HG03378 (cell line): ENCODE results near the gene HBM.
"Not testable (repeated sequence)": the region's sequence is repeated elsewhere in the genome, so short reads cannot be mapped to it uniquely, and the experiment has no call there.

Source experiments
- ATAC-seq: cut with Tn5 transposase; IDR thresholded peaks from one replicate; pipeline ENCODE4 v1.9.1; 2021; ENCODE audit warnings: mild to moderate bottlenecking, moderate library complexity; ENCODE audit not compliant: unreplicated experiment

Gene HBM

DNA sequence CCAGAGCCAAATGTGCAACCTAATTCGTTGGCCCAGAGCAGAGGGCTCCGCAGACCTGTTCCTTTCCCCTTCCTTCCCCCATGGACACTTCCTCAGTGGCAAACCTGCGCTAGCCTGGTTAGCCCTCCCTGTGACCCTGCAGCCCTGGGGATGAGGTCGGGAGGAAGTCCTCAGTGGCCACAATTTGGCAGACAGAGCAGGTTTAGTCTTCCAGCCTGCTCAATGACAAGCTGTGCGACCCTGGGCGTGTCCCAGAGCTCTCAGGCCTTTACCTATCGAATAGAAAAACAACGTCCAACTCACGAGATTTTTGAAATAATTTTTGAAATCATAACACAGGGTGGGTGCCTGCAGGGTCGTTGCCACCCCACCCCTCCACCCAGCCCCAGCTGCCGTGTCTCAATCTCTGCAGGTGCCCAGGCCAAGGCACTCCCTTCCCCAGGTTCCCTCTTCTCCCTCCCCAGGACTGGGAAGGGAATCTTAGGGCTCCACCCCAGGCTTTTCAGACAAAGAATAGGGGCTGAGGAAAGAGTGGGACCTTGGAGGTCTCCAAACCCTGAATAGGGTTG is 1.4 kb downstream of the HBM start:
- no peak for ATAC-seq

DNA sequence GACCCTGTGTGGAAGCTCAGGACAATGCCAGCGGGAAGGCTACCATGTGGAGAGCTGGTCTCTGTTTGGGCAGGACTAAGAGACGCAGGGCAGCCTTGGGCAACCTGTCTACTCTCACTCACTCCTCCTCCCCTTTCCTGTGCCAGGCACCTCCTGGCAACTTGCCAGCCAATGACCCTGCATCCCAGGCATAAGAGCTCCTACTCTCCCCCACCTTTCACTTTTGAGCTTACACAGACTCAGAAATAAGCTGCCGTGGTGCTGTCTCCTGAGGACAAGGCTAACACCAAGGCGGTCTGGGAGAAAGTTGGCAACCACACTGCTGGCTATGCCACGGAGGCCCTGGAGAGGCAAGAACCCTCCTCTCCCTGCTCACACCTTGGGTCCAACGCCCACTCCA is 2.6 kb downstream of the HBM start:
- ATAC-seq, result no peak

GRCh38 chr16:169014-169413 is 3.2 kb downstream of the HBM start:
- ATAC-seq, result no peak

DNA sequence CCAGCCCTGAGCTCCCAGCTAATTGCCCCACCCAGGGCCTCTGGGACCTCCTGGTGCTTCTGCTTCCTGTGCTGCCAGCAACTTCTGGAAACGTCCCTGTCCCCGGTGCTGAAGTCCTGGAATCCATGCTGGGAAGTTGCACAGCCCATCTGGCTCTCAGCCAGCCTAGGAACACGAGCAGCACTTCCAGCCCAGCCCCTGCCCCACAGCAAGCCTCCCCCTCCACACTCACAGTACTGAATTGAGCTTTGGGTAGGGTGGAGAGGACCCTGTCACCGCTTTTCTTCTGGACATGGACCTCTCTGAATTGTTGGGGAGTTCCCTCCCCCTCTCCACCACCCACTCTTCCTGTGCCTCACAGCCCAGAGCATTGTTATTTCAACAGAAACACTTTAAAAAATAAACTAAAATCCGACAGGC is 4.3 kb downstream of the HBM start:
- not testable (repeated sequence) for ATAC-seq

- no peak for ATAC-seq
Measured at GRCh38 chr16:170788-171187, 5.0 kb downstream of the HBM start.

DNA sequence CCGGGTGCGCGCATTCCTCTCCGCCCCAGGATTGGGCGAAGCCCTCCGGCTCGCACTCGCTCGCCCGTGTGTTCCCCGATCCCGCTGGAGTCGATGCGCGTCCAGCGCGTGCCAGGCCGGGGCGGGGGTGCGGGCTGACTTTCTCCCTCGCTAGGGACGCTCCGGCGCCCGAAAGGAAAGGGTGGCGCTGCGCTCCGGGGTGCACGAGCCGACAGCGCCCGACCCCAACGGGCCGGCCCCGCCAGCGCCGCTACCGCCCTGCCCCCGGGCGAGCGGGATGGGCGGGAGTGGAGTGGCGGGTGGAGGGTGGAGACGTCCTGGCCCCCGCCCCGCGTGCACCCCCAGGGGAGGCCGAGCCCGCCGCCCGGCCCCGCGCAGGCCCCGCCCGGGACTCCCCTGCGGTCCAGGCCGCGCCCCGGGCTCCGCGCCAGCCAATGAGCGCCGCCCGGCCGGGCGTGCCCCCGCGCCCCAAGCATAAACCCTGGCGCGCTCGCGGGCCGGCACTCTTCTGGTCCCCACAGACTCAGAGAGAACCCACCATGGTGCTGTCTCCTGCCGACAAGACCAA is 6.7 kb downstream of the HBM start, which contains the start of gene HBA2:
HBA2 (plus strand) TSS at position 503 of the 568 bp plus-strand sequence; CDS start at position 540, 37 bp downstream.
- ATAC-seq, result not testable (repeated sequence)

GRCh38 chr16:173211-173854 is 7.6 kb downstream of the HBM start:
- ATAC-seq, result not testable (repeated sequence)

DNA sequence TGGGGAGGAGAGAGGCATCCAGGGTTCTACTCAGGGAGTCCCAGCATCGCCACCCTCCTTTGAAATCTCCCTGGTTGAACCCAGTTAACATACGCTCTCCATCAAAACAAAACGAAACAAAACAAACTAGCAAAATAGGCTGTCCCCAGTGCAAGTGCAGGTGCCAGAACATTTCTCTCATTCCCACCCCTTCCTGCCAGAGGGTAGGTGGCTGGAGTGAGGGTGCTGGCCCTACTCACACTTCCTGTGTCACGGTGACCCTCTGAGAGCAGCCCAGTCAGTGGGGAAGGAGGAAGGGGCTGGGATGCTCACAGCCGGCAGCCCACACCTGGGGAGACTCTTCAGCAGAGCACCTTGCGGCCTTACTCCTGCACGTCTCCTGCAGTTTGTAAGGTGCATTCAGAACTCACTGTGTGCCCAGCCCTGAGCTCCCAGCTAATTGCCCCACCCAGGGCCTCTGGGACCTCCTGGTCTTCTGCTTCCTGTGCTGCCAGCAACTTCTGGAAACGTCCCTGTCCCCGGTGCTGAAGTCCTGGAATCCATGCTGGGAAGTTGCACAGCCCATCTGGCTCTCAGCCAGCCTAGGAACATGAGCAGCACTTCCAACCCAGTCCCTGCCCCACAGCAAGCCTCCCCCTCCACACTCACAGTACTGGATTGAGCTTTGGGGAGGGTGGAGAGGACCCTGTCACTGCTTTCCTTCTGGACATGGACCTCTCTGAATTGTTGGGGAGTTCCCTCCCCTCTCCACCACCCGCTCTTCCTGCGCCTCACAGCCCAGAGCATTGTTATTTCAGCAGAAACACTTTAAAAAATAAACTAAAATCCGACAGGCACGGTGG is 8.4 kb downstream of the HBM start:
- ATAC-seq, result not testable (repeated sequence)

- ATAC-seq, result no peak
Measured at GRCh38 chr16:175011-175949, 9.5 kb downstream of the HBM start.

DNA sequence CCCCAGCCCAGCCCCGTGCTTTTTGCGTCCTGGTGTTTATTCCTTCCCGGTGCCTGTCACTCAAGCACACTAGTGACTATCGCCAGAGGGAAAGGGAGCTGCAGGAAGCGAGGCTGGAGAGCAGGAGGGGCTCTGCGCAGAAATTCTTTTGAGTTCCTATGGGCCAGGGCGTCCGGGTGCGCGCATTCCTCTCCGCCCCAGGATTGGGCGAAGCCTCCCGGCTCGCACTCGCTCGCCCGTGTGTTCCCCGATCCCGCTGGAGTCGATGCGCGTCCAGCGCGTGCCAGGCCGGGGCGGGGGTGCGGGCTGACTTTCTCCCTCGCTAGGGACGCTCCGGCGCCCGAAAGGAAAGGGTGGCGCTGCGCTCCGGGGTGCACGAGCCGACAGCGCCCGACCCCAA is 10.2 kb downstream of the HBM start:
- not testable (repeated sequence) for ATAC-seq

DNA sequence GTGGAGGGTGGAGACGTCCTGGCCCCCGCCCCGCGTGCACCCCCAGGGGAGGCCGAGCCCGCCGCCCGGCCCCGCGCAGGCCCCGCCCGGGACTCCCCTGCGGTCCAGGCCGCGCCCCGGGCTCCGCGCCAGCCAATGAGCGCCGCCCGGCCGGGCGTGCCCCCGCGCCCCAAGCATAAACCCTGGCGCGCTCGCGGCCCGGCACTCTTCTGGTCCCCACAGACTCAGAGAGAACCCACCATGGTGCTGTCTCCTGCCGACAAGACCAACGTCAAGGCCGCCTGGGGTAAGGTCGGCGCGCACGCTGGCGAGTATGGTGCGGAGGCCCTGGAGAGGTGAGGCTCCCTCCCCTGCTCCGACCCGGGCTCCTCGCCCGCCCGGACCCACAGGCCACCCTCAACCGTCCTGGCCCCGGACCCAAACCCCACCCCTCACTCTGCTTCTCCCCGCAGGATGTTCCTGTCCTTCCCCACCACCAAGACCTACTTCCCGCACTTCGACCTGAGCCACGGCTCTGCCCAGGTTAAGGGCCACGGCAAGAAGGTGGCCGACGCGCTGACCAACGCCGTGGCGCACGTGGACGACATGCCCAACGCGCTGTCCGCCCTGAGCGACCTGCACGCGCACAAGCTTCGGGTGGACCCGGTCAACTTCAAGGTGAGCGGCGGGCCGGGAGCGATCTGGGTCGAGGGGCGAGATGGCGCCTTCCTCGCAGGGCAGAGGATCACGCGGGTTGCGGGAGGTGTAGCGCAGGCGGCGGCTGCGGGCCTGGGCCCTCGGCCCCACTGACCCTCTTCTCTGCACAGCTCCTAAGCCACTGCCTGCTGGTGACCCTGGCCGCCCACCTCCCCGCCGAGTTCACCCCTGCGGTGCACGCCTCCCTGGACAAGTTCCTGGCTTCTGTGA is 11.0 kb downstream of the HBM start, which contains the start of gene HBA1:
HBA1 (plus strand) TSS at position 204 of the 906 bp plus-strand sequence; CDS start at position 241, 37 bp downstream.
- not testable (repeated sequence) for ATAC-seq

GRCh38 chr16:177394-177822 is 11.6 kb downstream of the HBM start:
- ATAC-seq, result no peak

DNA sequence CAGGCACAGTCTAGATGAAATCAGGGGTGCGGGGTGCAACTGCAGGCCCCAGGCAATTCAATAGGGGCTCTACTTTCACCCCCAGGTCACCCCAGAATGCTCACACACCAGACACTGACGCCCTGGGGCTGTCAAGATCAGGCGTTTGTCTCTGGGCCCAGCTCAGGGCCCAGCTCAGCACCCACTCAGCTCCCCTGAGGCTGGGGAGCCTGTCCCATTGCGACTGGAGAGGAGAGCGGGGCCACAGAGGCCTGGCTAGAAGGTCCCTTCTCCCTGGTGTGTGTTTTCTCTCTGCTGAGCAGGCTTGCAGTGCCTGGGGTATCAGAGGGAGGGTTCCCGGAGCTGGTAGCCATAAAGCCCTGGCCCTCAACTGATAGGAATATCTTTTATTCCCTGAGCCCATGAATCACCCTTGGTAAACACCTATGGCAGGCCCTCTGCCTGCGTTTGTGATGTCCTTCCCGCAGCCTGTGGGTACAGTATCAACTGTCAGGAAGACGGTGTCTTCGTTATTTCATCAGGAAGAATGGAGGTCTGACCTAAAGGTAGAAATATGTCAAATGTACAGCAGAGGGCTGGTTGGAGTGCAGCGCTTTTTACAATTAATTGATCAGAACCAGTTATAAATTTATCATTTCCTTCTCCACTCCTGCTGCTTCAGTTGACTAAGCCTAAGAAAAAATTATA is 12.3 kb downstream of the HBM start:
- ATAC-seq, result no peak

DNA sequence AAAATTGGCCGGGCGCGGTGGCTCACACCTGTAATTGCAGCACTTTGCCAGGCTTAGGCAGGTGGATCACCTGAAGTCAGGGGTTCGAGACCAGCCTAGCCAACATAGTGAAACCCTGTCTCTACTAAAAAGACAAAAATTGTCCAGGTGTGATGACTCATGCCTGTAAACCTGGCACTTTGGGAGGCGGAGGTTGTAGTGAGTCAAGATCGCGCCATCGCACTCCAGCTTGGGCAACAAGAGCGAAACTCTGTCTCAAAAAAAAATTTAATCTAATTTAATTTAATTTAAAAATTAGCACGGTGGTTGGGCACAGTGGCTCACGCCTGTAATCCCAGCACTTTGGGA is 12.9 kb downstream of the HBM start:
- no peak for ATAC-seq

GRCh38 chr16:179211-180092 is 13.7 kb downstream of the HBM start:
- ATAC-seq, result no peak

GRCh38 chr16:180101-180675 is 14.4 kb downstream of the HBM start, which contains the start of gene HBQ1:
Gene HBQ1, plus strand, starts transcription at chr16:180459. Its CDS starts 28 bp downstream, at chr16:180487.
- ATAC-seq, result no peak
